NCI-H128 (cell line): ENCODE results near the gene ZFP36L2.

Source experiments
- DNase-seq: peaks from one replicate; lab custom pipeline; 2025; ENCODE audit not compliant: unreplicated experiment; lab: John Stamatoyannopoulos, UW

ZFP36L2 gene

DNA sequence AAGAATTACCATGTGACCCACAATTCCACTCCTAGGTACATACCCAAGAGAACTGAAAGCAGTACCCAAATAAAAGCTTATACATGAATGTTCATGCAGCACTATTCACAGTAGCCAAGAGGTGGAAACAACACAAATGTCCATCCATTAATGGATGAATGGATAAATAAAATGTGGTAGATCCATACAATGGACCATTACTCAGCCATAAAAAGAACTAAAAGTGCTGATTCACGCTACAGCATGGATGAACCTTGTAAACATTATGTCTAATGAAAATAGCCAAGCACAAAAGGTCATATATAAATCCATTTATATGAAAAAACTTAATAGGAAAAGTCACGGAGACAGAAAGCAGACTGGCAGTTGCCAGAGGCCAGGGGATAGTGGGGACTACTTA lies 23.6 kb upstream of the ZFP36L2 start:
- DNase-seq, result no peak

DNA sequence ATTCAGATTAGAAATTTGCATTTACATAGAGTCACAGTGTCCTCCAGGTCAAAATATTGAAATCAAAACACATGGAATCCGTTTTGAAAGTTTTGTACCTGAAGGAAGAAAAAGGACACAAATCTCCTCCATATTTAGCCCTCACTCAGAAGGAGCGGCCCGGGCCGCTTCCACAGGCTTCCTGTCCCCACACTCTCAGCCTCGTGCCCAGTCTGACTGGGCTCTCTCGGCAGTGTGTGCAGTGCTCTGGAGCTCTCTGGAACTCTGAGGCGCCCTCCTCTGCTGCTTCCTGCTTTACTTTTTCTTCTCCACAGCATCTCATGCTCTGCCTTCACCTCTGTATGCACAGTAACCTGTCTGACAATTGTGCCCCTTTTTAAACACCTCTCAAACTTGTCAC lies 22.2 kb upstream of the ZFP36L2 start:
- DNase-seq, result no peak

DNA sequence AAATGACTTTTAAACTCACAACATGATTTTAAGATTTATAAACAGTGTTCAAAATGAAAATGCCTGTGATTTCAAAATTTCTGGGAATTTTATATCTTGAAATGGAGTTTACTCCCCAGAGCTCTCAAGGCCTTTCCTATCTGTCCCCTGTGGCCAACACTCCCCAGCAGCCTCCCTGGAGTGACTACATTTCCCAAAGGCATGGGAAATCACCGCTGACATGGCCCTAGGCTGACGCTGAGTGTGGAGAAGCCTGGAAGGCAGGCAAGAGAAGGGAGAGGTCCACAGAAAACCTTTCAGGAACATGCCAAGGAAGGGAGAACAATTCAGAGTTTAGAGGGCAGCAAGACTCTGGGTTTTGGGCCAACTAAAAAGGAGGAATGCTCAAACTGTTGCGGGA lies 20.2 kb upstream of the ZFP36L2 start:
- DNase-seq, result no peak

DNA sequence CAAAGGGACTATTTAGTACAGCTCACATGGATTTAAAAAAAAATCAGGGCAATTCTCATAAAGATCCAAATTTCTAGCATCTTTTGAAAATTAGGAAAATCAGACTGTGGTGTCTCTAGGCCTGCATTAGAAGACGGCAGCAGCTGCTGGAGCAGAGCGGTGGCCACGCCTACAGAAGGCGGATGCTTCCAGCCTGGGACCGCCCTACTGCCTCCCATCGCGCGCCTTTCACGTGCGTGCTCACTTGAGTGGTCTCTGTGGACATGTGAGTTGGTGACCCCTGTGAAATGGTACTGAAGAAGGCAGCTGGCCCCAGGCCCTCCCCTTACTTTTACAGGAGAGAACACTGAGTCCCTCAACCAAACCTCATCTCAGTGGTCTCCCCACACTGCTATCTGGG lies 15.2 kb upstream of the ZFP36L2 start:
- no peak for DNase-seq

DNA sequence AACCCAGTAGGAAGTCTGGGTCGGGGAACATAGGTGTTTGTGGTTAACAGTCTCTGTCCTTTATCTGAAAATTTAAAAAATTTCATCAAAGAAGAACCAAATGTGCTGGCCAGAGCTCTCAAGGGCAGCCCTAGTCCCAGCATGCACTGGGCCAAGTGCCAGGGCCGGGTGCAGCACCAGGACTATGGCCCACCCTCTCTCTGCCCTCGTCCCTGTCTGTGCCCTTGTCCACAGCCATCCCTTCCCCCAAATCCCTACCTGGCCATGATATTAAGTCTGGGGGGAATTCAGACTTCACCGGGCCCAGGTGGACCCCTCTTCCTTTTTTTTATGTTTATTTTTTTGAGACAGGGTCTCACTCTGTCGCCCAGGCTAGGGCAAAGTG lies 14.4 kb upstream of the ZFP36L2 start:
- DNase-seq, result no peak

DNA sequence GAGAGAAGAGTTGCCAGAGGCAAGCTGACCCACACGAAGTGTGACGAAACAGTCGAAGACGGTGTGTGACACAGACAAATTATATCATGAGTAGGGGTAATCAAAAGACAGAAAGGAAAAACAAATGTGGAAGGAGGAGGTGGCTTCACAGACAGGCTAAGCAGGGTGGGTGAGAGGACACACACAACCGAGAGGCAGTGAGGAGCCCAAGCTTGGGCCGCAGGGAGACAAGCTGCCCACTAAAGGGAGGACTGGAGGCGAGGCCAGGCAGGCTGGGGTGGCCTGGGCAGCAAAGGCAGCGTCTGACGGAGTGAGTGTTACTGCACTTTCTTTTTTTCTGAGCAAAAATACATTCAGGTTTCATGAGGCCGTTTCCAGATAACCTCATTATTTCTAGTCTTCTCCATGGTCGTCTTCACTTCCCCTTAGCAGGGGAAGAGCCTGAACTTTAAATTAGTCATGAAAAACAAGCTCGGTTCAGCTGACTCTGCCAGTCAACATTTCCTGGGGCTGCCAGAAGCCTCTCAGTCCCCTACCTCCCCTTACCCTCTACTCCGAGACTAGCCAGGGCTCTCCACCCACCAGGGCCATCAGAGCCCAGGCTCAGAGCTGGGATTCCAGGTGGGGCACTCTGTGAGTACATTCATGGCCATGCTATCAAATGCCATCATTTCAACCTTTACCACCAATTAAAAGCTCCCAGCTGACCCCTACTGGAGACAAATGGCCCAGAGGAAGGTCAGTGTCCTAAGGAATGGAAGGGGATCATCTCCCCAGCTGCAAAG lies 13.8 kb upstream of the ZFP36L2 start:
- DNase-seq, result no peak

DNA sequence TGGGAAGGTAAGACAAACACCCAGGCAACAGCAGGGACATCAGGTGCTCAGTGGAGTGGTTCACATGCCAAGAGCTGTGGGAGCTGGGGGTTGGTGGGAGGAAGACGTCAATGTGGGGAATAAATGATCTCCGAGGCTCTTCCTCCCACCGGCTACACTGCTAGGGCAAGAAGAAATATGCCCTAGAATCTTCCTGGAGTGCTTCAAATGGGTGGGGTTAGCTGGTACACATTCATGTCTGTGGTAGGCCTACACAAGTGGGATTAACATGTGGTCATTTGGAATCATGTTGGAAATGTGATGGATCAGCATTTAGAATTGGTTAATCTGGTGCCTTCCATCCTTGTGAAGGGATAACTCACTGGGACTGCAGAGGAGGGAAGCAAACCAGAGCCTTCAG lies 12.4 kb upstream of the ZFP36L2 start:
- DNase-seq, result no peak

DNA sequence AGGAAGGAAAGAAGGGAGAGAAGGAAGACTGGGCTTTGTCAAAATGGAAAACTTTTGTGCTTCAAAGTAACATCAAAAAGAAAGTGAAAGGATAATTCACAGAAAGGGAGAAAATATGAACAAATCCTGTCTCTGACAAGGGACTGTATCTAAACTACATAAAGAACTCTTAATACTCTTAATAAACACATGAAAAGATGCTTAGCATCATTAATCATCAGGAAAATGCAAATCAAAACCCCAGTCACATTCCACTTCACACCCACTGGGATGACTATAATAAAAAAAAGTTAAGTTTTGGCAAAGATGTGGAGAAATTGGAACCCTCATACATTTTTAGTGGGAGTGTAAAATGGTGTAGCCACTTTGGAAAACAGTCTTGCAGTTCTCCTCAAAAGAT lies 11.8 kb upstream of the ZFP36L2 start:
- DNase-seq, result no peak

DNA sequence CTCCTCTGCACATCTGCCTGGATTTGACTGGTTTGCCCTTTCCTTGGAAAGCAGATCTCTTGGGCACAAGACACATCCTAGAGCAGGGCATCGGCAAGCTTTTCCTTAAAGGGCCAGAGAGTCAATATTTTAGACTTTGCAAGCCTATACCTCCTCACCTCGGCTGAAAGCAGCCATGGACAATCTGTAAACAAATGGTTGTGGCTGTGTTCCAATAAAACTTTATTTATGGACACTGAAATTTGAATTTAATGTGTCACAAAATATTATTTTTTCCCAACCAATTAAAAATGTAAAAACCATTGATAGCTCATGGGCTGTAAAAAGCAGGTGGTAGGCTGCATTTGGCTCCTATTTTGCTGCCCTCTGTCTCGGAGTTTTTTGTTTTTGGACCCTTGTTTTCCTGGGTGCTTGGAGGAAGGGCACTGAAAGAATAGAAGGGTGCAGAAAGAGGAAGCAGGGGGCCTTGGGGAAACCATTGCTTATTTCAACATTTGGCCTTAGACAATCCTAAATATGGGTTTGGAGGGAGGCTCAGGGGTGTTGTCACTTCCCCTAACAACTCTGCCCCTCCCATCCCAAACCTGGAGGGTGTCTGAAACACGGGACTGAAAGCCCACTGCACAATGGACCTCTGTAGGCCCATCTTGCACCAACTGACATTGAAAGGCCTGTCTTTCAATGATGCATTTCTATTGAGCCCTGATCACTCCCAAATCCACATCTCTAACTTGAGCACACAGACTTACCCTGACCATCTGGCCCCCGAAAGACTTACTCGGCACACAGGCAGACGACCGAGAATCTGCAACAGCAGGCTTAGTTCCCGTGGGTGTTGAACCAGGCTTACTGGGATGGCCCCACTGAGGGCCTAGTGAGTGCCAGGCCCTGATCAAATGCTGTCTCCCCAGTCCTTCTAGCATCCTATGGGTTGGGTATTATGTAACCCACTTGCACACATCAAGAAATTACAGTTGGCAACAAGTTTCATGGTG lies 7.1 kb upstream of the ZFP36L2 start:
- DNase-seq, result no peak

DNA sequence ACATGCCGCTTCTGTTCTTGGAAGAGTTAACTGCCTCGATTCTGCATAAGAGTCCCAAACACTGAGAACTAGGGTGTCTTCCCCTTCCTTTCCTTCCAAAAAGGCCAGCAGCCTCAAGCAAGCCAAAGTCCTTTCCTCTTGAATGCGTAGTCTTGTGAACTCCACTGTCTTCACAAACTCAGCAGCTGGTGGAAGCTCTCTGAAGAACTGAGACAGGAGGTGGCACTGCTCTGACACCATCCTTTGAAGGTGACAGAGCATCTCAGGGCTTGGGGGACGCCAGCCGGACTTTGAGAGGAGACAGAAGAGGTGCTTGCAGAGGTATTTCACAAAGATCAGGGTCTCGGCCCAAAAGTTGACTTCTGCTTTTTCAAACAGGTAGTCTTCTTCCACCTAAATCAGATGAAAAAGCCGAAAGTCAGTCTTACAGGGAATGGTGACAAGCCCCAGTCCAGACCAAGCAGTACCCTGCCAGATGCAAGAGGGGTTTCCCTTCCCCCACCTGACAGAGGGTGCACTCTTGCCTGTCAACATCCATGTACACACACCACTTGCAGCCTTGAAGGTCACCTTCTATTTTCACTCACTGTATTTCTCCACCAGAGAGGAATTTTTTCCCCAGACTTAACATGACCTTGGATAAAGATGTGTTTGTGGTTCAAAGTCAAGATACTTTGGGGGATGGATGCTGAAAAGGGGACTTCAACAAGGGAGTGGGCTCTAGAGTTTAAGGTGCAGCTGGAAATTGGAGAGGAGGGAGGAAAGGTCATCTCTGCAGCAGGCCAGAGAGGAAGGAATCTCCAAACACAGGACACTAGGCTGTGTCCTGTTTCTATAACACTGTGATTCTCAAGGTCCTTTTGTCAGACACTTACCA lies 4.8 kb upstream of the ZFP36L2 start:
- no peak for DNase-seq

DNA sequence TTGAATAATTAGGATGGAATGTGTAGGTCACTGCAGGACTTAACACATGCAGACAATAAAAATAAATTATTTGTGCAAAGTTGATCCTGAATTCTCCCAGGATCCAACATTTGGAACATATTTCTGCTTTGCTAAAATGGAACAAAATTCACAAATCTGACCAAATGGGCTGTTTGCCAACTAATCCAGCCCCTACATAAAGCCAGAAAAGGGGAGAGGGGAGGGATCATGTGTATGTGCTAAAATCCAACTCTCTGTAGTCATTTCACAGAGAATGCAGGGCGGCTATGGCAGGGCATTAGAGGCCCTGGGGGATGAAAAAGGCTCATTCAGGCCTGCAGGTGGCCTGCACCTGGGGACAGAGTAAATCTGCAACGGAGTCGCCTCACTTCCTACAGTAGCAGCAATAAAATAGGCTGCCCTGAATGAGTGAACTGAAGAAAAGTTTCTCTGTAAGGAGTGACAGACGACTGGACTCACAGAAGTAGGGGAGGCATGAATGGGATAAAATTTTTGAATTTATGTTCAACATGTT lies 4.0 kb upstream of the ZFP36L2 start:
- DNase-seq, result no peak

DNA sequence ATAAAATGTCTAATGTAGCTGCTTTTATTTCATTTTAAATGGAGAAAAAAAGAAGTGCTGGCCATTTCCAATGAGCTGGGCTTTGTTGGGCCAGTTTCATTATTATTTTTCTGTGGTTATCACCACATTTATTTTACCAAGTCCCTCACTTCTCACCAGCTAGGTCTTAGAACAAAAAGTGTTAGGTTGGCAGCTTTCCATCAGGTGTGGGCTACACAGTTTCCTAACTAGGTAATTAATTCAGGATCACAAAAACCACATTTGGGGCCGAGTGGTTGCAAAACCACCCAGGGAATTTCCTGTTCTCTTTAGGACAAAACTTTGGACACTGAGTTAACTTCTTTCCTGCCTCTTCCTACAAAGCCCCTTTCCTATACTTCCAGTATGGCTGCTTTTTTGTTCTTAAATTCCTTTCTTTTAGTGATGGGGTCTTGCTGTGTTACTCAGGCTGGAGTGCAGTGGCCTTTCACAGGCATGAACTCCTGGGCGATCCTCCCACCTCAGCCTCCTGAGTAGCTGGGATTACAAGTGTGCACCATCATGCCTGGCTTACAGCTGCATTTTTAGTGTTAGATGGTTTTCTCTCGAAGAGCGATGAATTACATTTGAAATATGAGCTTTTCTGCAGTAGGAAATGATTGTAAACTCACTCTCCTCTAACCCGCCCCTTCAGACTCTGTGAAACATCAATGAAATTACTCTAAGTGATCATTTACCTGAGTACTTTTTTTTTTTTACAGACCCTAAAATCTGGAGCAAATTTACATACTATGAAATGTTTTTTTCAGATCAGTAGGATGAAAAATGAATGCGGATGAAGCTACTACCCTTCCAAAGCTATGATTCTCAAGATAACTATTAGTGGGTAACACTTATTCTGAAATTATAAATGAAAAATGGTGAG lies 2.6 kb upstream of the ZFP36L2 start:
- DNase-seq, result no peak

DNA sequence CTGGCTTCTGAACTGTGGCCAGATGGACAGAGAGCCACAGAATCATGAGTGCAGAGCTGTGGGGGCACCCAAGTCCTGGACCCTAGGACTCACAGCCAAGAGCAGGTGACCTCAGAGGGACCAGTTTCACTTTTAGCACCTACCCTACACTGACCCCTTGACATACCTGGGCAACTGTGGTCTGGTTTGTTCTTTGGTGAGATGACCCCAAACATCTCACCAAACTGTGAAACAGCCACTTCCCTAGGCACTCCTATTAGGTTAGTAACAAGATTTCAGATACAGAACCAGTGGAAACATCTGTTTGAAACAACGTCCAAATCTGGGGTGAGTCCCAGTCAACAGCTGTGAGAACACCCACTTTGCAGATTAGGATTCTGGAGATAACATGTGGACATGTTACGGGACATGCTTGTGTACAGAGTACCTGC lies 1.9 kb upstream of the ZFP36L2 start:
- DNase-seq, result no peak

DNA sequence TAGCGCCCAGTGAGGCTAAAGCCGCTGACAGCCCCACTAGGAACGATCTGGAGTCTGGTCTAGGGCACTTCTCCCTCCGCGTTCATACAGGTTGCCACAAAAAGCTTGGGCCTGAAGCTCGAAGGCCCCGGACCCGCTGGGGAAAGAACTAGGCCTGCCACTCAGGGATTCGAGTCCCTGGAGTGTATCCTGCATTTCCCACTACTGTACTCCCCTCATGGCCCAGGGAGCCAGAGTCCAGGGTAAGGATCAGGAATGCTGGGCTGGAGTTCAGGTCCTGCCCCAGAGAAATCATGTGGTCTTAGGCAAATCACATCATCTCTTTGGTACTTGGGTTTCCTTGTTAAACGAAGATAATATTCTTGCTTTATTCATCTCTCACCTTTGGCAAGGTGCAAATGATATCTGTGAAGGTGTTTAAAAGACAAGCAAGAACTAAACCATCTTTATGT lies 1.4 kb upstream of the ZFP36L2 start:
- DNase-seq, result no peak

DNA sequence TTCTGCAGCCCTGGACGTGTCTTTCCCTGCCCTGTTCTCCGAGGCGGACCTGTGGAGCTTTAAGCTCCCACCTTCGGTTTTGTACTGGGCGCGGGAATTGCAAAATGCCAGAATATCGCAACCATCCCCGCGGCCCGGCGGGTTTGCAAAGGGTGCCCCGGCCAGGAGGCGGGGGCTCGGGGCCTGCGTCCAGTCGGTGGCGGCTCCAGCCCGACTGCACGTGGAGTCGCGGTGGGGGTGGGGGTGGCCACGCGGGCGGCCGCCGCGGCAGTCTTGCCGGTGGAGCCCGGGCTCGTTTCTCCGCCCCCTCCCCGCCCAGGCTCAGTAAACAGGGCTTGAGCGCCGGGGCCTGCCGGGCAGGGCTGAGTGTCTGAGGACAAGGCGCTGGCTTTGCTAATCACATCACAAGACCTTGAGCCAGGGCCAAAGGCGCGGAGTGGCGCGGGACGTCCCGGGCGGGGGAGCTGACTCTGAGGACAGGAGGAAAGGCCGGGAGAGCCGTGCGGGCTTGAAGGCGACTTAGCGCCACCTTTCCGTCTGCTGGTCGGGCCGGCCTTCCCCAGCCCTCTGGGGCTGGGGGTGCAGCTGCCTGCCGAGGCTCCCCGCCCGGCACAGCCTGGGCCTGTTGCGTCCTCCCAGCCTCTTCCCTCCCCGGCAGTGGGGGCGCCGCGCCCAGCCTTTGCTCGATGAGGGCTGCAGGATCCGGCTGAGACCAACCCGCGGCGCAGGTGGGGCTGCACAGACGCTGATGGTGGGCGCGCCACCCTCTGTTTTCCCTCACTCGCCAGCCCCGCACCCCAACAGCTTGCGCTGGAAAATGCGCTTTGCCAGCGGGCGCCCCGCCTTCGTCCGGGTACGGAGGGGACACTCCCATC lies 786 bp upstream of the ZFP36L2 start:
- DNase-seq, result no peak

DNA sequence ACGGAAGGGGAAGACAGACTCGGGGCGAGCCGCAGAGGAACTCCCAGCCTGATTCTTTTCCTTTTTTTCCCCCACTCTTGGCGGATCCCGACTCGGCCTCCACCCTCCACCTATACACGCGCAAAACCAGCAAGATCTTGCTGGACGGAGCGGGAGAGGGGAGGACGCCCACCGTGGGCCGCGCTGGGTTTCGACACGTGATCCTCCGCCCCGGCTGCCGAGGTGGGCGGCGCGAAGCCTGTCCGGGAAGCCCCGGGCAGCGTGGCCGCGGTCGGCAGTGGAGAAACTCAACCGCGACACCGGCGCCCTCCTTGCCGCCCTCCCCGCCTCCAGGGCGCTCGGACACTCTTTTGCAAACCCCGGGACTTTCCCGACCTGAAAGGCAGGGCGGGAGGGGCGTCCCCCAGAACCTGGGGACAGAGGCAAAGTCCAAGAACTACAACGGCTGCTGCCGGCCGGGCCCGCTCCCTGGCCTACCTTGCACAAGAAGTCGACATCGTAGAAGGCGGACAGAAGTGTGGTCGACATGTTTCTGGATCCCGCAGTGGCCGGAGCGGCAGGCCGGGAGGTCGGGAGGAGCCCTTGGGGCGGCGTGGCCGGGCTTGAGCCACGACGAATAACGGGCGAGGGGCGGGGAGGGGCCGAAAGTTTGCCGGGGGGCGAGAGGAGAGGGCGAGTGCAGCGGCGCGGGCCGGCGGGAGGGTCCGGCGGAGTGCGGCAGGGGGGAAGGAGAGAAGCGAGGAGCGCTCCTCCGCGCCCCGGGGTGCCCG lies 433 bp downstream of the ZFP36L2 start:
- peak; percentile 10 for DNase-seq

DNA sequence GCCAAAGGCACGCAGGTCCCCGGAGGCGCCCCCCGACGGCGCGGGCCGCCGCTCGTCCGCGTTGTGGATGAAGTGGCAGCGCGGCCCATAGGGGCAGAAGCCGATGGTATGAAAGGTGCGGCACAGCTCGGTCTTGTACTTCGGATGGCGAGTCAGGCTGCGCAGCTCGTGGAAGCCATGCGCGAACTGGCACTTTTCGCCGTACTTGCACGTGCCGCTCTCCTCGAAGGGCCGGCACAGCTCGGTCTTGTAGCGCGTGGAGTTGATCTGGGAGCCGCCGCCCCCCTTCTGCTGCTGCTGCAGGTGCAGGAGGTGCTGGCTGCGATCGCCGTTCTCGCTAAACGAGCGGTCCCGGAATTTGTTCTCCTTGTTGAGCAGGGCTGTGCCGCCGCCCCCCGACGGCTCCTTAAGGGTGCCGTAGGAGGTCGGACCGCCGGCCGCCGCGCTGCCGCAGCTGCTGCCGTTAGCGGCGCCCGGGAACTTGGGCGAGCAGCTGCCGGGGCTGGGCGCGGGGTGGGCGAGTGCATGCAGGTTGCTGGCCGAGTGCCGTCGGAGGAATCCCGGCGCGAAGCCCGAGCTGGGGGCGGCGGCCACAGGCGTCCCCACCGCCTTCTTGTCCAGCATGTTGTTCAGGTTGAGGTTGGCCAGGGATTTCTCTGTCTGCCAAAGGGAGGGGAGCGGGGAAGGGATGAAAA lies 1.2 kb downstream of the ZFP36L2 start:
- DNase-seq, result no peak
